Activated CD4-positive, alpha-beta T cell treated with anti-CD3 and anti-CD28 coated beads, Interleukin-2, Interleukin-6, amounts not matched to agents 100 ng/mL and 50 ng/mL, durations not matched to agents 16 hours and 8 hours (primary cell): ENCODE data around the gene SNED1.

Experiments used
- DNase-seq: peaks from one replicate; pipeline ENCODE4 v3.0.0-alpha.2; 2020

The SNED1 gene

DNA sequence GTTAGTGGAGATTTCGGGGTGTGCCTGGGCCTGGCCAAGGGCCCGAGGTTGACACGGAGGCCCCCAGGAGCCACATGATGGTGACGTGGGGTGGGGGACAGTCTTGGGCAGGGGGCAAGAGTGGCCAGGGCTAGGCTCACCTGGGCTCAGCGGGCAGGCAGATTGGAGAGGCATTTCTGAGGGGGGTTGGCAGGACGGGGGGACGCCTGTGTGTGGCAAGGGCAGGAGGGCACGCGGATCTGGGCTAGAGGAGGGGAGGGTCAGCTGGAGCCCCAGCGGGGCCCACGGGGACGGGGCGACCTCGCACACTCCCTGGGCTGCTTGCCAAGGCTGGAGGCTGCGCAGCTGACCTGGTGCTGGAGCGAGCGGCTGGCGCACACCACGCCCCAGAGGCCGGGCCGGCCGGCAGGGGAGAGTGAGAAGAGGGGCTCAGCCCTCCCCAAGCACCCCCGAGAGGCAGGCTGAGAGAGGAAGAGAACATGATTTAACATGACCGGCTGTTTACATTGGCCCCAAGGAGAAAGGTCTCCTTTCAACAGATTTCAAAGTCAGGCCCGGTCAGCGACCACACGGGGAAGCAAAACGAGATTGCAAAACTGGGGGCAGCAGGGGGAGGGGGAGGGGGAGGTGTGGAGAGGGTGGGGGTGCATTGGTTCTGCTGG lies 38.0 kb upstream of the SNED1 start:
- no peak for DNase-seq

DNA sequence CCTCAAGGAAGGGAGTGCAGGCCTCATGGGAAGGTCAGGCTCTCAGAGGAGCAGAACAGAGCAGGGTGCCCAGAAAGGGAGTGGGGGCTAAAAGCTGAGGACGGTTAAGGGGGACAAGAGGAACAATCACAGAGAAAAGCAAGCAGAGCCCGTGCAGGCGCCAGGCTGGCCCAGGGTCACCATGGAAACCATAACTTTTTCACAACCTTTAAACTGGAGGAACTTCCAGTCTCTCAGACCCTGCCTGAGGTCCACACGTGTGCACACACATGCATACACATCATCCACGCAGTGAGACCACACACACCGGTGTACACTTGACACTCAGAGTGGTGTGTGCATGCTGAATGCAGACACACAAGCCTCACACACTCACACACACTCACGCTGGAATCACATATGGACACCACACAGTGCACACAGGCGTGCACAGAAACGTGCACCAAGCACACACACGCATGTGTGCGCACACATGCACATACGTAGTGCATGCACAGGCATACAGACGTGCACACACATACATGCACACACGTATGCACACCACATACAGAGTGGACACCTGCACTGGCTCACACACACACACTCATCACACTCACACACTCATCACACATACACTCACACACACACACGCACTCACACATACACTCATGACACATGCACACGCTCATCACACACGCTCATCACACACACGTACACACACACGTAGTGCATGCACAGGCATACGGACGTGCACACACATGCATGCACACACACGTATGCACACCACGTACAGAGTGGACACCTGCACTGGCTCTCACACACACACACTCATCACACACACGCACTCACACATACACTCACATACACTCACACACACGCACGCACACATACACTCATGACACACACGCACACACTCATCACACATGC lies 37.2 kb upstream of the SNED1 start:
- DNase-seq: no peak

DNA sequence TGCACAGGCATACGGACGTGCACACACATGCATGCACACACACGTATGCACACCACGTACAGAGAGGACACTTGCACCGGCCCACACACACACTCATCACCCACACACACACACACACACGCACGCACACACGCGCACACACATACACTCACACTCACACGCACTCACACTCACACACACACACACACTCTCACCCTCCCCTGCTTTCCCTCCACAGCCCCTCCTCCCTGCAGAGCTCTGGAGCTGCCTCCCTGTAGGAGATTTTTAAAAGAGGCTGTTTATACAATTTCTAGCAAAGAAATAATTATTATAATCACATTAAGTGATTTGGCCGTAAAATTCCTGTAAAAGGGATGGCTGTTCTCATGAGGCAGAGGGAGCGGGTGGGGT lies 36.5 kb upstream of the SNED1 start:
- no peak for DNase-seq

DNA sequence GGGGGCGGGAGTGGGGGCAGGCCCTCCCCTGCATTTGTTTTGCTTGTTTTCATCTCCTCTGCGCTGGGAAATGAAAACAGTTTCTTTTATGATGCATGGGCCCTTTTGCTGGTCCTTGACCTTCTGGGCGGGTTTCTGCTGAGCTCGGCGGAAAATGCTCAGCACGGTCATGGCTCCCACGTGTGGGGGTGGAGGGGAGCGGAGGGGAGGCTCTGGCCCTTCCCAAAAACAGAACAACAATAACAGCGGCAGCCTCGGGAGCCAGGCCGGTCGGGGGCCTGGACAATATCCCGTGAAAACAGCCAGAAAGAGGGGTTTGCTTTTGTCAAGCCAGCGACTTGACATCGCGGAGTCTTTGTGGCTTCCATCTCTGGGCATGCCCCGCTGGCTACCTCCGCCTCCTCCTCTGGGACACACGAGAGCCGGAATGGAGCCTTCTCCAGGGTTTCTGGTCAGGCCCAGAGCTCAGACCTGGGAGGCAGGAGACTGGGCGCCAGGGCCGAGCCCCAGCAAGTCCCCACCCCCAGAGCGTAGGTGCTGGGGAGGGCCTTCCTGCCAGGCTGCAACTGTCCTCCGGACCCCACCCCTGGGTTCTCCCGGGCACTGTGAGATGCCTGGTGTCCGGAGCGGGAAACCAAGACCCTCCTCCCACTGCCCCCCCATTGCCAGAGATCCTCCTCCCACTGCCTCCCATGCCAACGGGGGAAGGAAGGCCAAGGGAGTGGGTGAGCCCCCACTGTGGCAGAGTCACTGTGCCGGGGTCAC lies 35.9 kb upstream of the SNED1 start:
- no peak for DNase-seq

DNA sequence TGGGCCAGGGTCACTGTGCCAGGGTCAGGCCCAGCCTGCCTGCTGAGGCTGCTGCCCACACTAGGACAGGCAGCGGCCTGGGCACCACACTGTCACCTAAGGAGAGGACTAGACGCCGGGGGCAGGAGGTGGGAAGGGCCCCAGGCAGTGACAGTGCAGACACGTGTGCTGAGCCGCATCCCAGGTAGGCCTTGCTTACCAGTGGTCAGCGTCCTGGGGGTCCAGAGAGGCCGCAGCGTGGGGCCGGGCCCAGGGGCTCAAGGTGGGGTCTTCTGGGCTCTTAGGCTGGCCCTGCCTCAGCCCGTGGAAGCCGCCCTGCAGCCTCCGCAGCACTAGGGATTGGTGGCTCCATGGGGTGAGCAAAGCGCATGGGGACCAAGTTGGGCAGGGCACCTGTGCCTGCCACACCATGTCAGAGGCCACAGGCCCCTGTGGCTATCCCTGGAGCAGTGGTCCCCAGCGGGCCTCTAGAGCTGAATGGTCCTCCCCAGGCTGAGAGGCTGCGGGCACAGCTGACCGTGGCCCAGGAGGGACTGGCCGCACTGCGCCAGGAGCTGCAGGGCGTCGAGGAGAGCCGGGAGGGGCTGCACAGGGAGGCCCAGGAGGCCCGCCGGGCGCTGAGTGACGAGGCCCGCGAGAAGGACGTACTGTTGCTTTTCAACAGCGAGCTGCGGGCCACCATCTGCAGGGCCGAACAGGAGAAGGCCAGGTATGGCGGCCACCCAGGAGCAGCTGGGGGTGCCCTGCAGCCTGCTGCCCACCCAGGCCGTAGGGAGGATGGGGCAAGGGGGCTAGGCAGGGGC lies 35.2 kb upstream of the SNED1 start:
- DNase-seq: no peak

DNA sequence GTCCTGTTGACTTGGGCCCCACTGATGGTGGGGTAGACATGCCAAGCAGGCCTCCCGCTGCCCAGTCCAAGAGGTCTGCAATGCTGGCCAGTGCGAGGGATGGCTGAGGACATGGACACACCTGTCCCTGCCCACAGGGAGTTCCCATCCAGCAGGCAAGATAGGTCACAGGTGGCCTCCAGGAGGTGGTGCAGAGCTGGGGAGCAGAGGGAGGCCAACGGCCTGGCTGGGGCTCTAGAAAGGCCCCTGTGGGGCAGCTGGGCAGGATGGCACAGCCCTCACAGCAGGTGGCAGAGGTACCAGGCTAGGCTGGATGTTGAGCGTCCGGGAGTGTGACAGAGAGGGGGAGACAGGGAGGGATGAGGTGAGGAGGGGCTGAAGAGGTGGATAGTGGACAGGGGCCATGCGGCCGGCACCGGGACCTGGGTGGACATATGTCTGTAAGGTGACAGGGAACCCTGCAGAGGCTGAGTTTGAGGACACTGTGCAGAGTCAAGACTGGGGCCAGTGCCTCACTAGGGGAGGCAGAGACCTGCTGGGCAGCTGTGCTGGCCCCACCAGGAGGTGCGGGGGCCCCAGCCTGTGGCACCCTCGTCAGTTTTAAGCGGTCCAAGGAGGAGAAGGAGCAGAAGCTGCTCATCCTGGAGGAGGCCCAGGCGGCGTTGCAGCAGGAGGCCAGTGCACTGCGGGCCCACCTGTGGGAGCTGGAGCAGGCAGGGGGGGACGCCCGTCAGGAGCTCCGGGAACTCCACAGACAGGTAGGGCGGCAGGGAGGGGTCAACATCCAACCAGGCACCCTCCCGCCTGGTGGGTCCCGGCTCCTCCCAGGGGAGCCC lies 34.3 kb upstream of the SNED1 start:
- DNase-seq: no peak

DNA sequence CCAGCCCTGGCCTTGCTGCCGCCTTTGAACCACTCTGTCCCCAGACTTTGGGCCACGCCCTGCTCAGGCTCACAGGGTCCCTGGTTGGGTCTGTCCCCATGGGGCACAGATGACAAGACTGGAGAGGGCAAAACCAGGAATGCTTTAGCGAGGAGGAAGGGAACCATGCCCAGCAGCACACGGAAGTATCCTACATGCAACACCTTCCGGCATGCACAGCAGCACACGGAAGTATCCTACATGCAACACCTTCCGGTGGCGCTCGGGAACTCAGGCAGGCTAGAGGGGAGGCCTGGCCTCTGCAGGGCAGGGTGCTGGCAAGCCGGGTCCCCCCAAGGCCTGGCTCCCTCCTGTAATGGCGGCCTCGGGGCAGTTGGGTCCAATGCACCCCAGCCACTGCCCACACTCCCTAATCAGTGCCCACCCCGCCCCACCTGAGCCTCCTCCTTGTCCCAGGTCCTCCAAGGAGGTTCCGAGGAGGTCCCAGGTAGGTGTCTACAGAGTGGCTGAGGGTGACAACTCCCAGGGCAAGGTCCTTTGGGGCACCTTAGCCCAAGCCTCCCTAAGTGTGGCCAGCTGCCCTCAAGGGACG lies 33.6 kb upstream of the SNED1 start:
- no peak for DNase-seq

DNA sequence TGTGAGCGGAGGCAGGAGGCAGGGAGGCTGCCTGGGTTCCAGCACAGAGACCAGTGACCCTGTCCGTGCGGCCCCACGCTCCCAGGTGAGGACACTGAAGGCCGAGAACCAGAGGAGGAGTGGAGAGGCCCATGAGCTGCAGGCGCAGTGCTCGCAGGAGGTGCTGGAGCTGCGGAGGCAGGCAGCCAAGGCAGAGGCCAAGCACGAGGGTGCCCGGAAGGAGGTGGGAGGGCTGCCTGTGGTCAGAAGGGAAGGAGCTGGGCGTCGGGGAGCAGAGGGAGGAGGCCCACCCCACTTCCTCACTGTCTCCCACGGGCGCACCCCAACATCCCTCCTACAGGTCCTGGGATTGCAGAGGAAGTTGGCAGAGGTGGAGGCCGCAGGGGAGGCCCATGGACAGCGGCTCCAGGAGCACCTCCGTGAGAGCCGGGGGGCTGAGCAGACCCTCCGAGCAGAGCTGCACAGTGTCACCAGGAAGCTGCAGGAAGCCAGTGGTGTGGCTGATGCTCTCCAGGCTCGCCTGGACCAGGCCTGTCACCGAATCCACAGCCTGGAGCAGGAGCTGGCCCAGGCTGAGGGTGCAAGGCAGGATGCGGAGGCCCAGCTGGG lies 33.0 kb upstream of the SNED1 start:
- no peak for DNase-seq

DNA sequence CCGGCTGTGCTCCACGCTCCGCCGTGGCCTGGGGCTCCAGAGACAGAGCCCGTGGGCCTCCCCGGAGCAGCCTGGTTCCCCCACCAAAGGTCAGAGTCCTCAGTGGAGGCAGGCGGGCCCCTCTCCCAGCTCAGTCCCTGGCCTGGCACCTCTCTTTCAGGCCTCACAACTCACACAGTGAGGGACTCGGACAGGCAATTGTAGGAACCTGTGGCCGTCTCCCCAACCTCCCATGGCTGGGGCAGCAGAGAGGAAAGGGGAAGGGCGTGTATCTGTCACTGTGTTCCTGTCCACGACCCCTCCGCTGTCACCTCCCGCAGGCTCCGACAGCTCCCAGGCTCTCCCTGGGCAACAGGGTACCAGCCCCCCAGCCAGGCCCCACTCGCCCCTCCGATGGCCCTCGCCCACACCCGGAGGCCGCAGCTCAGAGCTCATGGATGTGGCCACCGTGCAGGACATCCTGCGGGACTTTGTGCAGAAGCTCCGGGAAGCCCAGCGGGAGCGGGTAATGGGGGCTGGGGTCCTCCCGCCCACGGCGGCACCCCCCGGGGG lies 32.4 kb upstream of the SNED1 start:
- DNase-seq: no peak

DNA sequence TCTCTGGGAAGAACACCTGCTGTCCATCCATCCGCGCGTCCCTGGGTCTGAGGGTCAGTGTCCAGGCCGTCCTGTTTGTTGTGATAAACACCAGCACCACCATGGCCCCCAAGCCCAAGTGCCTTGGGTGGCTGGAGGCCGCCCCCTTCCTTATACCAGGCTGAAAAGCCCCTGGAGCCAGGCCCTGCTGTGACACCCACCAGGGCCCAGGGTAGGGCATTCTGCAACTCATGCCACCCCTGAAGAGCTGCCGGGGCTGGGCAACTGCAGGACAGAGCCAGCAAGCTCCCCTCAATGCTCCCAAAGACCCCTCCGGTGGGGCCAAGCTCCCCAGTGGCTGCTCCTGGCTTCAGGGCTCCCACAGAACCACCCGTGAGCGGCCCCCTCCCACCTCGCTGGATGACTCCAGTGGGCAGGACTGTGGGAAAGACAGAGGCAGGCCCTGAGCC lies 31.9 kb upstream of the SNED1 start:
- no peak for DNase-seq

DNA sequence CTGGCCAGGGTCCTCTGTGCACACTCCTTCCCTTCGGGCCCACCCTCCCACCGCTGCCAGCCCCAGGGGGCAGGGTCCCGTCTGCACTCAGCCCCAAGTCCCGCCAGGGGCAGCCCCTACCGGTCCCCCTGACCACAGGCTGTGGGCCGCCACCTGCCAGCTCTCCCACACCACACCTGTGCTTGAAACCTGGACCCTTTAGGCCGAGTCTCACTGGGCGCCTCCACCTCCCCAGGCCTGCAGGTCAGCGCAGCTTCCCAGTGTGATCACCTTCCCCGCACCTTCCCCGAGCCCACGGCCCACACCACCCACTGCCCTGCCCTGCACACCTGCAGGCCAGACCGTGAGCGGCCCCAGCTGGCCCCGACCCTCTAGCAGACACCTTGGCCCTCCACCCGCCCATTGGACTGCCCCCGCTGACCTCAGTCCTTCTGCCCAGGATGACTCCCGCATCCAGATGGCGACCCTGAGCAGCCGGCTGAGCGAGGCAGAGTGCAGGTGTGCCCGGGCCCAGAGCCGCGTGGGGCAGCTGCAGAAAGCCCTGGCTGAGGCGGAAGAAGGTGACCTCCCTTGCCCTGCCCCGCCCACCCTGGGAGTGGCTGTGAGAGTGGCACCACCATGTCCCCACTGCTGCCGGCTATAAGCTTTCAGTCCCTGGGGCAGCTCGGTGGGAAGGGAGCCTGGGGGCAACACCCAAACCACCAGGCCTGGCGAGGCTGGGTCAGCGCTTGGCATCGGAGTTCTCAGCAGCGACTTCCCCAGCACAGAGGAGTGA lies 31.3 kb upstream of the SNED1 start:
- DNase-seq: no peak

DNA sequence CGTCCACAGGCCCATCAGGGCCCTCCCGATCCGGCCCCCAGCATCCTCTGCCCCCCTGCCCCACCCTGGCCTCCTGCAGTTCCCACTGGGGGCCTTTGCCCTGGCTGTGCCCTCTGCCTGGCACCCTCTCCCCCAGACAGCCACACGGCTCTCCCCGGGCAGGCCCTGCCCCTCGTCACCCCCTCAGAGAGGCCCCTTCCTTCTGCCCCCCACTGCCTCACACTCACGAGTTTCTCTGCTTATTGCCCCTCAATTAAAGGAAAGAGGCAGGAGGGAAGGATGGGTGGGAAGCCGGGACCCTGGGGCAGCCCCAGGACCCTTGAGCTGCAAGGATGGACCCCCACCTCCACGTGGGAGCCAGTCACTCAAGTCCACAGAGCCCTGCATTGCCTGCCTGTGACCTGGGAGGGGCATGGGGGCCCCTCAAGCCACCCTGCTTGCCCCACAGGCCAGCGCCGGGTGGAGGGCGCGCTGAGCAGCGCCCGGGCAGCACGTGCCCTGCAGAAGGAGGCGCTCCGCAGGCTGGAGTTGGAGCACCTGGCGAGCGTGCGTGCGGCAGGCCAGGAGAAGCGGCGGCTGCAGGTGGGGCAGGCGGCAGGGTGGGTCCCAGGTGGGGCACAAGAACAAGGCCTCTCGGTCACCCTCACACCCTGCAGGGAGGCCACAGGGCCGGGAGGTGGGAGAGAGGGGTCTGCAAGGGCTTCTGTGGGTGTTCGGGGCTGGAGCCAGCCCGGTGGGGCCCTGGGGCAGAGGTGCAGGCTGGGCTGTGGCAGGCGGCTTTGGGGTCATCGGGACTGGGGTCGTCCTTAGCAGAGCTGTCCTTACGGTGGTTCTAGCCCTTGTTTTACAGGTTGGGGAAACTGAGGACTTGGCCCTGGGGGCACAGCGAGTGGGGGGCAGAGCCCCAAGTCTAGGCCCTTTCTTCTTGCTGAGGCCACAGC lies 30.5 kb upstream of the SNED1 start:
- no peak for DNase-seq

DNA sequence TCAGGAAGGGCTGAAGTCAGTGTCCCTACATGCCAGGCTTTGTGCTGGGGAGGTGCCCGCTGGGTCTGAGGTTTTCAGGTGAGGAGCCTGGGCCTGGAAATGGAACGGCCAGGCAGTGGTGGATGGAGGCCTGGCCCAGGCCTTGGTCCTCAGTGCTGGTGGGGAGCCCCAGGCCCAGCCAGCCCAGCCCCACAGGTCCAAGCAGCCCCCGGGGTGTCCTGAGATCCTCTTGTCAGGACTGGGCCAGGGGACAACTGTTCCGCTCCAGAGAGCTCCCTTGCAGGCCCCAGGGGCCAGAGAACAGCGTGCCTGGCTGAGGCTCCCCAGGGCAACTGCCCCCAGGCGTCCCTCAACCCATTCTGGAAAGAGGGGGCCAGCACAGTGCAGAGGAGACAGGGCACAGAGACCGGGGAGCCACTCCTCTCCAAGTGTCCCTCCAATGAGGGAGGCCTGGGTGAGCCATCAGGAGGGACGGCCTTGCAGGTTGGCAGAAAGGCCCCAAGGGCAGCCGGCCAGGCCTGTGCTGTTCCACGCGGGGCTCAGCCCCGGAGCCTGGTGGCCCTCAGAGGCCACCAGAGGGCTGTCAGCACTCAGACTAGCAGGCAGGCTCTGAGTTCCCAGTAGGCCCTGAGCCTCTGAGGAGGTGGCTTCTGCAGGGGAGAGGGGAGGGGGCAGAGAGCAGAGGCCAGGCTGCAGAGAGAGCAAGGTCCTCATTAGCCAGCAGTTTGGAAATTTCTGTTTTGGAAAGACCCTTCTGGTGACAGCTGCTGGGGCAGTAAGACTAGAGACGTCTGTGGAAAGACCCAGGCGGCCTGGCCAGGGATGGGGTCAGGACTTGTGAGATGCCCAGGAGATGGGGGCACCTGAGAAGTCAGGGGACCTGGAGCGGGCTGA lies 29.4 kb upstream of the SNED1 start:
- DNase-seq: no peak

DNA sequence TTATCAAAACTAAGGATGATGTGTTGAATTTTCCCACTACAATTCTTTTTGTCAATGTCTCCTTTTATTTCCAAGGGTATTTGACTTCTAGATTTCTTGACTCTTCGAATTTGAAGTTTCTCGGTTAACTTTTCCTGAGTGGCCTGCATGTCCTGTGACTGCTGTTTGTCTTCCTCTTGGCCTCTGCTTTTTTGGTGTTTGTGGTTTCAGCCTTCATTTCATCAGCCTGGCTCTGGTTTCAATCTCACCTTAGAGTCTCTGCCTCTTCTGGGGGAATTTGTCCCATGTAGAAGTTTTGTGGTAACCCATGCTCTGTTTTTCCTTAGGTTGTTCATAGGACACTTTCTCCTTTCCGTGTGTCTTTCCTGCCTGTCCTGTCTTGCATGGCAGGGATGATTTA lies 28.3 kb upstream of the SNED1 start:
- no peak for DNase-seq

DNA sequence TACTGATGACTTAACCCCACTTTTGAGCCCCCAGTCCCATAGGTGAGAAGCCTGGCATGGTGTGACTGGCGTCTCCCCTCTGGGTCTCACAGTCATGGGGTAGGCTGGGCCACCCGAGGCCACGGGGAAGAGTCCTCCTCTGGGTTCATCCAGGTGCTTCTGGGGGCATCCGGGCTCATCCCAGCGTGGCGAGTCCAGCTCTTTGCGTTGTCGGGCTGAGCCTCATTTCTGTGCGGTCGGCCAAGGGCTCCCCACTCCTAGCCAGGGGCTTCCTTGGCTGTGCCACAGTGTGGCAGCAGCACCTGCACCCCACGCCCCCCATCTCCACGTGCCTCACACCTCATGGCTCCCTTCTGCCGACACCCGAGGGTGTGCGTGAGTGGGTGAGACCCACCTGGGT lies 27.6 kb upstream of the SNED1 start:
- DNase-seq: no peak

DNA sequence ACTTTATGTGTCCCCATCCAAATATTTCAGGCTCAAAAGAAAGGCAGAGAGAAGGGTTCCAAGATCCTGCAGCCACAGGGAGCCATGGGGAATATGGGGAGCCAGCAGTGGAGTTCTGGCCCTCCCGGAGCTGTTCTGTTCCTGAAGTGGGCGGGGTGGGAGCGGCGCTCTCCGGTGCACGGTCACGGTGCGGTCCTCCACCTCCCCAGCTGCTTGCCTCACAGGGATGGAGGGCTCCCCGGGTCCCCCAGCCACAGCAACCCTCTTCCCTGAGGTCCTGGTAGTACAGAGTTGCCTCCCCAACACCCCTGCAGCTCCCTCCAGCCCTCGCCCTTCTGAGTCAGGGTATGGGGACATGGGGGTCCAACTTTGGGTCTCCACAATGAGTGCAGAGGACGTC lies 26.2 kb upstream of the SNED1 start:
- no peak for DNase-seq
